DND-41 (cell line): Measurements from ENCODE around the gene RASGRP2.

Experiments used
- ATAC-seq: fragments of 200-7000 bp; cut with Tn5 transposase; 3 replicates; pipeline ENCODE4 v1.9.1; 2021; ENCODE audit warnings: low read depth; ENCODE audit not compliant: insufficient read depth
- DNase-seq: peaks from one replicate; pipeline ENCODE4 v3.0.0-alpha.2; 2020
- H2AFZ ChIP-seq: 2 replicates; pipeline ENCODE4 v1.6.0; 2012; ENCODE audit warnings: low read depth, low read length
- H3K27ac ChIP-seq: 2 replicates; pipeline ENCODE4 v1.5.1; 2012; ENCODE audit warnings: low read length, inconsistent platforms
- H3K27me3 ChIP-seq: fragments of 200-600 bp; sonication (generic); 2 replicates; pipeline ENCODE4 v1.6.0; 2012; ENCODE audit warnings: low read length, mild to moderate bottlenecking, inconsistent platforms; ENCODE audit not compliant: insufficient read depth, poor library complexity
- H3K36me3 ChIP-seq: 2 replicates; pipeline ENCODE4 v1.5.1; 2012; ENCODE audit warnings: low read length, inconsistent platforms; ENCODE audit not compliant: insufficient read depth
- H3K4me1 ChIP-seq: 2 replicates; pipeline ENCODE4 v1.5.1; 2012; ENCODE audit warnings: mild to moderate bottlenecking, low read length; ENCODE audit not compliant: insufficient read depth
- H3K4me2 ChIP-seq: 2 replicates; pipeline ENCODE4 v1.6.0; 2012; ENCODE audit warnings: mild to moderate bottlenecking, moderate library complexity, low read length, inconsistent platforms; ENCODE audit not compliant: insufficient read depth
- H3K4me3 ChIP-seq, 2 experiments: fragments of 200-600 bp in 1 of 2; shearing (Covaris generic) in 1 of 2; 2 replicates each; pipeline ENCODE4 v1.5.1; 2012 to 2016; ENCODE audit warnings: inconsistent platforms in 2 of 2, low read length in 2 of 2, mild to moderate bottlenecking in 2 of 2, low read depth in 1 of 2, moderate library complexity in 1 of 2
- H3K79me2 ChIP-seq: 2 replicates; pipeline ENCODE4 v1.6.0; 2012; ENCODE audit warnings: low read length, inconsistent platforms; ENCODE audit not compliant: insufficient read depth
- H3K9ac ChIP-seq: 2 replicates; pipeline ENCODE4 v1.6.0; 2012; ENCODE audit warnings: low read depth, mild to moderate bottlenecking, inconsistent platforms, low read length, moderate library complexity
- H3K9me3 ChIP-seq: 2 replicates; pipeline ENCODE4 v1.5.1; 2012; ENCODE audit warnings: low read length, moderate library complexity, mild to moderate bottlenecking, inconsistent platforms; ENCODE audit not compliant: insufficient read depth, severe bottlenecking
- H4K20me1 ChIP-seq: 2 replicates; pipeline ENCODE4 v1.6.0; 2012; ENCODE audit warnings: low read length; ENCODE audit not compliant: insufficient read depth
- EZH2 ChIP-seq: IDR thresholded peaks from 3 replicates; pipeline ENCODE4 v1.6.1; 2012; ENCODE audit warnings: borderline replicate concordance, low read depth, mild to moderate bottlenecking, moderate library complexity, low read length, inconsistent platforms; ENCODE audit not compliant: severe bottlenecking
- TF ChIP-seq, protein P1 (sequence below): IDR thresholded peaks from 2 replicates; pipeline ENCODE4 v1.5.1; 2012; ENCODE audit warnings: borderline replicate concordance, low read length, moderate library complexity, mild to moderate bottlenecking; ENCODE audit not compliant: poor library complexity, severe bottlenecking; ENCODE audit errors: extremely low read depth

Gene RASGRP2

DNA sequence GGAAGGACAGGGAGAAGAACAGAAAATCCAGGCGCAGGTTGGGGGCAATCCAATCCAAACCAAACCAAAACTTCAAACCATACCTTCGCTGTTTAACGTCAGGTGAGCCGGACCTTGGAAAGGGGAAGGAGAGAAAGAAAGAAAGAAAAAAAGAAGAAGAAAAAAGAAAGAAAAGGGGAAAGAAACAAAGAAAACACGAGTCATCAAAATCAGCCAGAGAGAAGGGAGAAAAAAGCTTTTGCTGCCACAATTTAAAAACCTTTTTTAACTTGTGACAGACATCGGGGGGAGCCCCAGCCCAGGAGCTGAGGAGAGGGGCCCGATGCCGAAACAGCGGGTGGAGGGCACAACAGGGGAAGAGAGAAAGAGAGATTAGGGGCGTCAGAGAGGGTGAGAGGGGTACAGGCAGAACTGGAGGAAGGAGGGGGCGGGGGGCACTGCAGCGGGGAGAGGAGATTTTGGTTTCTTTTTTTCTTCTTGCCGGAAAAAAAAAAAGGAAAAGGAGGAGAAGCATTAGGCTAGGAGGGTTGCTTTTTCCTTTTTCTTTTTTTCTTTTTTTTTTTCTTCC, 51.1 kb downstream of the RASGRP2 start:
- TF ChIP-seq, protein P1, sequence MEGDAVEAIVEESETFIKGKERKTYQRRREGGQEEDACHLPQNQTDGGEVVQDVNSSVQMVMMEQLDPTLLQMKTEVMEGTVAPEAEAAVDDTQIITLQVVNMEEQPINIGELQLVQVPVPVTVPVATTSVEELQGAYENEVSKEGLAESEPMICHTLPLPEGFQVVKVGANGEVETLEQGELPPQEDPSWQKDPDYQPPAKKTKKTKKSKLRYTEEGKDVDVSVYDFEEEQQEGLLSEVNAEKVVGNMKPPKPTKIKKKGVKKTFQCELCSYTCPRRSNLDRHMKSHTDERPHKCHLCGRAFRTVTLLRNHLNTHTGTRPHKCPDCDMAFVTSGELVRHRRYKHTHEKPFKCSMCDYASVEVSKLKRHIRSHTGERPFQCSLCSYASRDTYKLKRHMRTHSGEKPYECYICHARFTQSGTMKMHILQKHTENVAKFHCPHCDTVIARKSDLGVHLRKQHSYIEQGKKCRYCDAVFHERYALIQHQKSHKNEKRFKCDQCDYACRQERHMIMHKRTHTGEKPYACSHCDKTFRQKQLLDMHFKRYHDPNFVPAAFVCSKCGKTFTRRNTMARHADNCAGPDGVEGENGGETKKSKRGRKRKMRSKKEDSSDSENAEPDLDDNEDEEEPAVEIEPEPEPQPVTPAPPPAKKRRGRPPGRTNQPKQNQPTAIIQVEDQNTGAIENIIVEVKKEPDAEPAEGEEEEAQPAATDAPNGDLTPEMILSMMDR, result no peak
- no peak for TF ChIP-seq EZH2
- no peaks in the 10 kb centered on the region for H3K36me3 ChIP-seq
- peaks cover 16% of the 10 kb centered on the region for H3K4me1 ChIP-seq
- DNase-seq (no peak), ATAC-seq (no peak)
- H3K9me3 ChIP-seq, result no peaks in the 10 kb centered on the region
- no peaks in the 10 kb centered on the region for H3K79me2 ChIP-seq
- no peak overlapping the region; the same call in 1 of the 2 replicates for H3K4me2 ChIP-seq
- H3K4me3 ChIP-seq, result no peak overlapping the region
- no peaks in the 10 kb centered on the region for H4K20me1 ChIP-seq
- H3K27me3 ChIP-seq, result peaks cover 39% of the 10 kb centered on the region
- H3K27ac ChIP-seq, result no peak overlapping the region
- H3K9ac ChIP-seq, result no peak overlapping the region
- no peak overlapping the region for H2AFZ ChIP-seq

DNA sequence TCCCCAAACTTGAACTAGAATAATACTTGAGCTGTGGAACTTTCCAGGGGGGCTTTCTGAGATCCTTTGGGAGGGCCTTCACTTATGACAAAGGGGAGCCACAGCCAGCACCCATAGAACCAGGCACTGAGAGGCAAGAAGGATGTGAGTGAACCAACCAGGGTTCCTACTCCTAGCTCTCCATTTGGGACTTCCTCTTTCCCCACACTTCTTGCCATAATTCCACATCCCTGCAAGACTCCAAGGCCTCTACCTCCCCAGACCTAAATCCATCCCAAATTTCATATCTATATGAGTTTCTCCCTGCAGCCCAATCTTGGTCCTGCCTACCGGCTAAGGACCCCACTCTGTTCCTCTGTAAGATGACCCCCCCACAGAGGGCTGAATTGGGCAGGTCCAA, 52.4 kb downstream of the RASGRP2 start:
- H3K27ac ChIP-seq, result no peak overlapping the region
- H3K79me2 ChIP-seq, result no peaks in the 10 kb centered on the region
- H3K4me2 ChIP-seq, result no peak overlapping the region
- peaks cover 16% of the 10 kb centered on the region for H3K4me1 ChIP-seq
- no peaks in the 10 kb centered on the region for H3K9me3 ChIP-seq
- TF ChIP-seq, protein P1, result no peak
- no peaks in the 10 kb centered on the region for H3K36me3 ChIP-seq
- DNase-seq (no peak), ATAC-seq (no peak)
- H4K20me1 ChIP-seq, result no peaks in the 10 kb centered on the region
- peaks cover 36% of the 10 kb centered on the region for H3K27me3 ChIP-seq
- H3K9ac ChIP-seq, result no peak overlapping the region
- H2AFZ ChIP-seq, result no peak overlapping the region
- no peak overlapping the region for H3K4me3 ChIP-seq

DNA sequence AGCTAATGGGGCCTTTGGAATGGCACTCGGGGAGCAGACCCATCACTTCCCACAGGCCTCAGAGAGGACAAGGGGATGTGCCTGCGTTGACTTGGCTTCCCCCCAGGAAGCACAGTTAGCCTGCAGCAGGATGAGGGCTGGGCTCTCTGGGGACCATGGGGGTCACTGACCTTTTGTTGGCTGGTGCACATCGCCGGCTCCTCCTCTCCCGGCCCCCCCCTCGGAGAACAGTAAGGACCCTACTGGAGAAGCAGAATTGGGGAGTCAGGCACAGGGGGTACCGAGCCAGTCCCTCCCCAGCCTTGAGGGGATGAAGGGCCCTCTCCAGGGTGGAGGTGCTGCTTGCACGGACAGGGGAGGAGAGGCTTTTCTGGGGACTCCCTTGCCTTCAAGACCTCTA, 53.7 kb downstream of the RASGRP2 start:
- H3K27me3 ChIP-seq, result peaks cover 32% of the 10 kb centered on the region
- H3K4me2 ChIP-seq, result no peak overlapping the region
- no peak overlapping the region for H3K27ac ChIP-seq
- H3K4me1 ChIP-seq, result peaks cover 16% of the 10 kb centered on the region
- H3K79me2 ChIP-seq, result no peaks in the 10 kb centered on the region
- no peak overlapping the region for H3K4me3 ChIP-seq
- H3K9ac ChIP-seq, result no peak overlapping the region
- H2AFZ ChIP-seq, result no peak overlapping the region
- TF ChIP-seq EZH2, result no peak
- no peaks in the 10 kb centered on the region for H3K9me3 ChIP-seq
- no peaks in the 10 kb centered on the region for H4K20me1 ChIP-seq
- no peaks in the 10 kb centered on the region for H3K36me3 ChIP-seq
- ATAC-seq, result no peak
- no peak for DNase-seq

DNA sequence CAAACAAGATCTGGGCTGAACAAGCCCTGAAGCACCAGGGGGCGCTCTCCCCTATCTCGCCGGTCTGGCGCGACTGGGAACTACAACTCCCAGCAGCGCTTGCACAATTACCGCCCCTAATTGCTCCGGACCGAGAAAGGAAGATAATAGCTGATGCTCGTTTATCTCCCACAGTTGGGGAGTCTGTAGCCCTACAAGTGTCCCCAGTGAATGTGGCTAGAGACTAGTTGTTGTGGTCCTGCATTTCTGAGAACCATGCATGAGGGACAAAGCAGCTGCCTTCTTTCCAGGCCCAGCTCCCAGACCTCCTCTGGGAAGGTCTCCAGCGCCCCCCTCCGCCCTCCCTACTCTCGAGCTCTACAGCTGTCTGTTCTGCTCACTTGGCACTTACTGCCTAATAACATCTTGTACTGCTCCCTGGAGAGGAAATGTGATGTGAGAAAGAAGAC, 55.4 kb downstream of the RASGRP2 start:
- H3K27me3 ChIP-seq, result peaks cover 23% of the 10 kb centered on the region
- peak overlapping the region in 1 of 2 experiments; percentile 71; a peak in 3 of 4 replicates for H3K4me3 ChIP-seq
- peaks cover 16% of the 10 kb centered on the region for H3K4me1 ChIP-seq
- no peaks in the 10 kb centered on the region for H3K79me2 ChIP-seq
- no peaks in the 10 kb centered on the region for H4K20me1 ChIP-seq
- H3K27ac ChIP-seq, result peak overlapping the region; percentile 74
- peak overlapping the region; percentile 99 for H2AFZ ChIP-seq
- peak overlapping the region; percentile 96 for H3K4me2 ChIP-seq
- peak overlapping the region; percentile 45 for H3K9ac ChIP-seq
- H3K36me3 ChIP-seq, result no peaks in the 10 kb centered on the region
- TF ChIP-seq, protein P1, result peak; percentile 96
- TF ChIP-seq EZH2, result no peak
- no peaks in the 10 kb centered on the region for H3K9me3 ChIP-seq
- DNase-seq (peak; percentile 93), ATAC-seq (peak; percentile 100)
